EL (cell line): ENCODE data around the gene LDLRAD4.

ENCODE experiments used
- DNase-seq: peaks from one replicate; pipeline ENCODE4 v3.0.0-alpha.2; 2016

LDLRAD4 gene

DNA sequence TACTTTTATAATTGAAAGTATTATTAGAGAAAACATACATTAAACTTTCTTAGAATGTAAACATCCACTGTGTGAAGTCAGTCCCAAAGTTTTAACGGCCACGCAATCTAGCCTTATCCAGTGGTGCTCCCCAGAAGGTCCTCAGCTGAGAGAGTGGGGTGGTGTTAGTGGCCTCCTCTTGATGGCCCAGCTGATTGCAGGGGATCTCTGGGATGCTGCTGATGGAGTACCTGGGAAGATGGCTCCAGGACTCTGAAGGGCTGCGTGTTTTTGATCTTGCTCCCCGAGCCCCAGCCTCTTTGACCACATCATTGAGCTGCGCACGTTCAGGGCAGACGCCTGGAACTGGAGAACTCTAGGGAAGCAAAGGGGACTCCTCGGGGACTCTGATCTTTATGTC, 326.4 kb downstream of the LDLRAD4 start:
- no peak for DNase-seq

DNA sequence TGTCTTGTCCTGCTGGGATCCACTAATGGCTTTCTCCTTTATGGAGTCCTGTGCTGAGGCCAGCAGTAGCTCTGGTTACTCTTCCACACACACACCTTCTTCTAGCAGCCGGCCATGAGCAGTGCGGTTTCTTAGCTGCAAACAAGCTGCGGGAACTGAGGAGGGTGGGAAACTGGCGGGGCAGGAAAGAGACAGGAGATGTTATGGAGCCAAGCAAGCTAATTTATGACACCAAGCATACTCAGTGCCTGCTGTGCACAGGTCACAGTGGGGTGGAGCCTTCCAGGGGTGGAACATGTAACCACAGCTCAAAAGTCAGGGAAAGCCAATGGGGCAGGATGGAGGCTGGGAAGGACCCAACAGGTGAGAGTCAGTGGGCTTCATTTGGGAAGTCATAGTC, 327.0 kb downstream of the LDLRAD4 start:
- no peak for DNase-seq

GRCh38 chr18:13545955-13546354, 327.4 kb downstream of the LDLRAD4 start:
- DNase-seq = no peak

DNA sequence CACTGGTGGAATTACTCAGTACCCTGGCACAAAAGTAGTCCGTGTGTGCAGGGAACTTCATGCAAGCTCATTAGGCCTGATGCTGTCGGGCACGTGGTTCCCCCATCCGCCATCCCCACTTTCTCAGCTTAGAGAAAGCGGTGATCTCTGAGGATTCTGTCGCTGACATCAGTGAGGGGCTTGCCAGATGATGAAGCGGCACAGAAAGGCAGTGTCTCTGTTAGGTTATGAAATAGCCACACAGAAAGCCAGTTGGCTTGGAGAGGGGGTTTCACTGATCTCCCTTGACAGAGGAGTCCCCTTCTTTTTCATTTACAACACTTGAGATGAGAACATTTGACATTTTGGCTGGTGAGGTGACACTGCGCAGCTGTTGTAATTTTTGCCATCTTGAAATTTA, 328.1 kb downstream of the LDLRAD4 start:
- no peak for DNase-seq

DNA sequence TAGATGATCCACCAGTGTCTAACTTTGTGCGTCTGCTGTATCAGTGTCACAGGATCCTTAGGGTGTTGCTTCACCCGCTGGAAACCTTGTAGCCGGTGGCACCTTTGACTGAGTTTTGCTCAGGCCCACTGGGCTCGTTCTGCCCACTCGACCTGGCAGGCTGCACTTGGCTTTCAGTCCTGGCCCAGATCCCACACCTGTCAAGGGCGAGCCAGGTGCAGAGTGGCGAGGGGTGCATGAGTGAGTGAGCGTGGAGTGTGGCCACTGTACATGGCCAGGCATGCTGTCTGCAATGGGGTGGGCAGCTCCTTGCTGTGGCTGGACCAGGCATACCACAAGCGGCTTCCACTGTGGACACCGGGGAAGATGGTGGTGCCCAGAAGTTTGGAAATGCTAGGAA, 328.8 kb downstream of the LDLRAD4 start:
- DNase-seq = no peak

DNA sequence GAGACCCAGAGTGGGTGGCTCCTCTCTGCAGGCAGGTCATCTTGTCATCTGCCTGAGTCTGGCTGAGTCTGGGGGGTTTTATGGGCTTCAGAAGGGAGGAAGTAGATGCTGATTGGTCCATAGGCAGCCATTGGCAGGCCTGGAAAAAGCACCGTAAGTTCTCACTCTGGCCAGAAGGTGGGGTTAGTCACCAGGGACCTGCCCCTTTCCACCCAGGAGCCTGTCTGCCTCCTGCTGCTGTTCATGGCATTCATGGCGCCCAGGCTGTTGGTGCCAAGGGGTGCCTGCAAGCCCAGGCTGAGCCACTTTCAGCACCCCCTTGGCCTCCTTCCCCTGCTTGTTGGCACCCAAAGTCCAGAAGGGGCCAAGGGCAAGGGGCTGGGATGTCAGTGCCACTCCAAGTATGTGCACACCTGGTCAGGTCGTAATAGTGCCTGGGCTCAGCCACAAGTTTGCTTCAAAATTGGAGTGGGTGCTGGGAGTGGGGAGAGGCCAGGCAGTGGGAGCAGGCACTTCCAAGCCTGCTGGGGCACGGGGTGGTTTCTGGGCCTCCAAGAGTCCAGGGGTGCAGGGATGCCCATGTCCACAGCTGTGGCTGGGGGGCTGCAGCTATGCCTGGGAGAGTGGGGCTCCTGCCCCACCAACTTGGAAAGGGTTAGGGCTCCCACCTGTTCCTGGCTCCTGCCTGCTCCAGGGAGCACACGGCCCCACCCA, 329.7 kb downstream of the LDLRAD4 start:
- no peak for DNase-seq

GRCh38 chr18:13548966-13549879, 330.7 kb downstream of the LDLRAD4 start:
- DNase-seq = no peak

DNA sequence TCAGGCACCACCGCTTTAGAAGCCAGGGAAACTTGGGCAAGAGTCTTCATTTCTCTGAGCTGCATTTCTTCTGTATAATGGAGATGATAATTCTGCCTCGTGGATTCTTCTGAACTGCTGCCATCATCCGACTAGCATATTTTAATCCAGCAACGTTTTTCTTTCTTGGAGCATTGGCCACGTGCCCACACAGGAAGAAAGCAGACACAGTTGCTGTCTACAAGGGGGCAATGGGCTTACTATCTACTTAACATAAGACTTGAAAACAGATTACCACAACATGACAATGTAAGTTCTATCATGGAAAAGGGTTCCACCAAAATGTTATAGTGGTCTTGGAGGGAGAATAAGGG, 331.3 kb downstream of the LDLRAD4 start:
- no peak for DNase-seq

DNA sequence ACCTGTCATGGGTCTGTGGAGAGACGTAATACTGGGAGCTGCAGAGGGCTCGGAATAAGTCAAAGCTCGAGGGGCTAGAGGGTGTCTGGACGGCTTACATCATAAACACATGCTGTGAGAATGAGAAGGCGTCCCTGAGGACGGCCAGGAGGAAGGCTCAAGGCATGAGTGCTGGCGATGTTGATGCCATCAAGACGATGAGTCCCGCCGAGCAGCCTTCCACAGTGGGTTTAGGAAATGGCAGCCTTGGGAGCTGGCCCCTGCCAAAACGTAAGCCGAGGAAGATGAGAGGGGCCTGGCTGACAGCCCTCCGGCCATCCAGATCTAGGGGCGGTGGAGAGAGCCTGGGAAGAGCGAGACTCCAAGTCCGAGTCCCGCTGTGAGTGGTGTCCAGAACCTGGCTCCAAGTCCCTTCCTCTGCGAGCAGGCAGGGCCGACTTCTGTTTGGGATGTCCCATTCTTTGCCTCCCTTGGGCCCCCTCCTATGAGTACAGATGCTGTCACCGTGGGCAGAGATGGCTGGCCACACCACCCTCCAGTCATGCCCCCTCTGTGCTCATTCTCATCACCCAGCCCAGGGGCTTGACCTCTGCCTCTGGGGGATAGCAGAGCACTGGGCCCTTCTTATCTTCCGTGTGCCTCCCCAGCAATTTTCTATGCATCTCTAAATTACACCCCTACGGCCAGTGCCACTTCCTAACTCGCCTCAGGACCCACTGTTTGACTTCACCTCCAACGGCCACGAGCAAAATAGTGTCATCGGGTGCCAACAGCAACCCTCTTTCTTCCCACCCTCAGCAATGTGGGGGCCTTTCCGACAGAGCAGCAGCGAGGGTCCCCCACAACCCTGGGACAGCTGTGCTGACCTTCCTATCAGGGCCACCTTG, 332.1 kb downstream of the LDLRAD4 start:
- no peak for DNase-seq

- DNase-seq = no peak
Measured at GRCh38 chr18:13551305-13551603, 332.7 kb downstream of the LDLRAD4 start.

DNA sequence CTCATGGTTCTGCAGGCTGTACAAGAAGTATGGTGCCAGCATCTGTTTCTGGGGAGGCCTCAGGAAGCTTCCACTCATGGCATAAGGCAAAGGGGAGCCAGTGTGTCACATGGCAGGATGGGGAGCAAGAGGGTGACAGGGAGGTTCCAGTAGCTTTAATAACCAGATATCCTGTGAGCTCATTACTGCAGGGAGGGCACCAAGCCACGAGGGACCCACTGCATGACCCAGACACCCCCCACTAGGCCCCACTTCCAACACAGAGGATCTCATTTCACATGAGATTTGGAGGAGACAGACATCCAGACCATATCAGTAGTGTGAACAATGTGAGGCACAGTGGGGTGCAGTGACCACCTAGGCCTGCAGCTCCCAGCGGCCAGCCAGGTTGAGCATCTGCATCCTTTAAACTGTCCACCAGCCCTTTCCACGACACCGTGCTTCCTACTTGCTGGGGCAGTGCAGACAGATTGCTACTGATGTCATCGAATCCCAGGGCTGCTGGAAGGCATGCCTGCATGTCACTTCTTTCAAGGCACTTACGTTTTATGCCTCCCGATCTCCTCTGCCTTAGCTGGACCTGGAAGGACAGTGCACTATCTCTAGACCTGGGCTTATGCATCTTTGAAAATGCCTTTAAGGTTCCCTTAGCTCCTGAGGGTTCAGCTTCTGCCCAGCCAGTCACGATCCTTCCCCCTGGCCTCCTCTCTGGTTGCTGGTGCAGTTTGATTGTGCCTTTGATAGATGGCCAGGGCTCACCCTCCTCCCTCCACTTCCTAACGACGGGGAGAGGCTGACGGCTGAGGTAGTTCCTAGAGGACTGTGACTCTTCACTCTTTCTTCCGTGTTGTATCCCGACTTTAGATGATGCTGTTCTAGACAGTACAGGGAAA, 333.5 kb downstream of the LDLRAD4 start:
- no peak for DNase-seq

GRCh38 chr18:13553449-13553848, 334.9 kb downstream of the LDLRAD4 start:
- no peak for DNase-seq

- no peak for DNase-seq
Measured at GRCh38 chr18:13555192-13555591, 336.6 kb downstream of the LDLRAD4 start.

GRCh38 chr18:13555865-13556264, 337.3 kb downstream of the LDLRAD4 start:
- DNase-seq = no peak

DNA sequence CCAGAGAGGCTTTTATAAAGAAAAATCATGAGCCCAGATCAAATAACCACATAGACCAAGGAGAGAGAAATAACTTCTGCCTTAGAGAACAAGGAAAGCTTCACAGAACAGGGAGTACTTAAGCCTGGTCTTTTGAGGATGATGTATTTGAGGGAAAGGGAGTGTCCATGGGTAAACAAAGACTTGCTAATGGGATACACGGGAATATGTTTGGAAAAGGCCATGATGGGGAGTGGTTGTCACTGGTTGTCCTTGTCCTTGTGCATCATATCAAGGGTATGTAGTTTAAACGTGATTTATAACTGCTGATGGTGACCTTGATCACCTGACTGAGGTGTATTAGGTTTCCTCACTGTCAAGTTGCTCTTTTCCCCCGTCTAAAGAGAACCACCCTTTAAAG, 337.9 kb downstream of the LDLRAD4 start:
- DNase-seq = no peak

DNA sequence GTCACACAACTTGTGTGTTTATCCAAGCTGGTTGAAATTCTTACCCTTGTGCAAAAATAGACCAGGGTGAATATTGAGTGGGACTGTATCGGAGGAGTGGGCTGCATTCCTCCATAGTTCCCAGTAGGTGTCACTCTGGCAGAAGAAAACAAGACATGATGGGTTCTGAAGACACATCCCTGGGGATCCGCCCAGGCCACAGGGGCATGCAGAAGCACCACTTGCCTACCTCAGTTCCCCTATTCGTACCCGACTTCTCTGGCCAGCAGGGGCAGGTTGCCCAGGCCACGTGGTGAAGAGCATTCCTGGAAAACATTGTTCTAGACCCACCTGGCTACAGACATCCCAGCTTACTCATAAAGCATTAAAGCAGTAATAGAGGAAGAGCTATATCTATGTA, 339.6 kb downstream of the LDLRAD4 start:
- peak; percentile 28 for DNase-seq

- no peak for DNase-seq
Measured at GRCh38 chr18:13558790-13559189, 340.2 kb downstream of the LDLRAD4 start.

DNA sequence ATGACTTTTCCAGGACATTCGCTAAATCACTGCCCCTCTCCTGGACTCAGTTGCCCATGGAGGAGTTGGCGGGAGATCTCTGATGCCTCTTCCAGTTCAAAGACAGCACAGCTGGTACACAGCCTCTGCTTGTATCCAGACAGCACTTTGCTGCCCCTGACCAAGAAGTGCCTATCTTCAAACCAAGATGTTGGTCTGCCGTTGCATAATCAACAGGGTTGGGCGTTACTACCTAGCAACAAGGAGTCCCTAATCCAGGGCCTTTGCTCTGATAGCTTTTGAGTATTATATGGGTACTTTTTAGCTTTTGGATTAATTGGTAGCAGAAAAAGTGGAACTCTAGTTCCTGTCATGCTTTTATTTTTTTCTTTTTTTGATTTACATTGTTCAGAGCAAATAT, 341.2 kb downstream of the LDLRAD4 start:
- no peak for DNase-seq

- no peak for DNase-seq
Measured at GRCh38 chr18:13560306-13560705, 341.7 kb downstream of the LDLRAD4 start.

DNA sequence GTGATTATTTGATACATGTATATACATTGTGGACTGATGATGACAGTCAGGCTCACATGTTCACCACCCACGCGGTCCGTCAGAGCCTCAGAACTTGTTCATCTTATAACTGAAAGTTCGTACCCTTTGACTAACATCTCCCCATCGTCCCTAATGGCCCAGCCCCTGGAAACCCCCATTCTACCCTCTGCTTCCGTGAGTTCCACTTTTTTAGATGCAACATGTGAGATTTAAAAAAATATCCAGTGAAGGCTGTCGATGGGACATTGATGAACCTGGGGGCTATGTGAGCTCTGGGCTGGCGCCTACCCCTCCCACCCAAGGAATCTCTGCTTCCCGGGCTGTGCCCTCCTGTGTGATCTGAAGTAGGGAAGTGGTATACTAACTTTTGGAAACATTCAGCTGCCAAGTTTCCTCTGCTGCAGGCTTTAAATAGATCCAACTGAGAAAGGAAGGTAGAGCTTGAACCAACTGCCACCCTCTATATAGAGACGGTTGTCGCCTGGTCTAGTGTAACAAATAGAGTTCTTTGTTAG, 344.0 kb downstream of the LDLRAD4 start:
- DNase-seq = no peak

DNA sequence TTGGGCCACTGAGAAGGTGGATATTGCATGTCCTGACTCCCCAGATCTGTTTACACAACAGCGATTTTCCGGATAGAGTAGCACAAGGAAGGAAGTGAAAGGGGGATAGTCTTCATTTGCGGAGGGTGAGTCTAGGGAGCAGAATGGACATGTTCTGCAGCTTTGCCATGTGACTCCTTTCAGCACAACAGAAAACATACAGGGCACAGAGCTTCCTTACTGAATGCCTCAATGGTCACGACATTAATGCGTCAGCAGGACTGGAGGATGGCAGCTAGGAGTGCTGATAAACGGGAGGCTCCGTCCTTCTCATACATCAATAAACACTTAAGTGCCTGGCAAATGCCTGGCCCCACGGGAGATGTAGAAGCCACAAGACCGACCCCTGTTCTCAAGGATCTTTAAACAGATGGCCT, 344.8 kb downstream of the LDLRAD4 start:
- DNase-seq = no peak

GRCh38 chr18:13564579-13564978, 346.0 kb downstream of the LDLRAD4 start:
- no peak for DNase-seq
